HAP-1 (cell line): ENCODE data around the gene CNOT1.
"Not testable (repeated sequence)": the region's sequence is repeated elsewhere in the genome, so short reads cannot be mapped to it uniquely, and the experiment has no call there.

Experiments
- DNase-seq, 2 experiments: peaks; one replicate each; pipeline ENCODE4 v3.0.0-alpha.2; 2016 to 2020; ENCODE audit warnings: low spot score in 2 of 2
- H3K27me3 ChIP-seq: fragments of 250-450 bp; sonication (Bioruptor Pico); 2 replicates; pipeline ENCODE4 v1.5.1; 2020; ENCODE audit warnings: low read depth, mild to moderate bottlenecking, moderate library complexity
- H3K36me3 ChIP-seq: fragments of 250-450 bp; sonication (Bioruptor Pico); replicated peaks from 2 replicates; pipeline ENCODE4 v1.5.1; 2020; ENCODE audit warnings: mild to moderate bottlenecking
- H3K4me1 ChIP-seq: fragments of 250-450 bp; sonication (Bioruptor Pico); 2 replicates; pipeline ENCODE4 v1.5.1; 2020; ENCODE audit warnings: mild to moderate bottlenecking
- H3K4me3 ChIP-seq: fragments of 250-450 bp; sonication (Bioruptor Pico); 2 replicates; pipeline ENCODE4 v1.5.1; 2020; ENCODE audit warnings: mild to moderate bottlenecking, moderate library complexity
- H3K9me3 ChIP-seq: fragments of 250-450 bp; sonication (Bioruptor Pico); 2 replicates; pipeline ENCODE4 v1.5.1; 2020; ENCODE audit warnings: mild to moderate bottlenecking, moderate library complexity
- in situ Hi-C: fragments of 300-500 bp; cut with MboI; formaldehyde crosslinking; loops from 3 replicates; pipeline ENCODE4 v1.14.3; 2020; ENCODE audit warnings: low sequenced_read_pairs, inconsistent platforms, mixed read lengths

Gene CNOT1

DNA sequence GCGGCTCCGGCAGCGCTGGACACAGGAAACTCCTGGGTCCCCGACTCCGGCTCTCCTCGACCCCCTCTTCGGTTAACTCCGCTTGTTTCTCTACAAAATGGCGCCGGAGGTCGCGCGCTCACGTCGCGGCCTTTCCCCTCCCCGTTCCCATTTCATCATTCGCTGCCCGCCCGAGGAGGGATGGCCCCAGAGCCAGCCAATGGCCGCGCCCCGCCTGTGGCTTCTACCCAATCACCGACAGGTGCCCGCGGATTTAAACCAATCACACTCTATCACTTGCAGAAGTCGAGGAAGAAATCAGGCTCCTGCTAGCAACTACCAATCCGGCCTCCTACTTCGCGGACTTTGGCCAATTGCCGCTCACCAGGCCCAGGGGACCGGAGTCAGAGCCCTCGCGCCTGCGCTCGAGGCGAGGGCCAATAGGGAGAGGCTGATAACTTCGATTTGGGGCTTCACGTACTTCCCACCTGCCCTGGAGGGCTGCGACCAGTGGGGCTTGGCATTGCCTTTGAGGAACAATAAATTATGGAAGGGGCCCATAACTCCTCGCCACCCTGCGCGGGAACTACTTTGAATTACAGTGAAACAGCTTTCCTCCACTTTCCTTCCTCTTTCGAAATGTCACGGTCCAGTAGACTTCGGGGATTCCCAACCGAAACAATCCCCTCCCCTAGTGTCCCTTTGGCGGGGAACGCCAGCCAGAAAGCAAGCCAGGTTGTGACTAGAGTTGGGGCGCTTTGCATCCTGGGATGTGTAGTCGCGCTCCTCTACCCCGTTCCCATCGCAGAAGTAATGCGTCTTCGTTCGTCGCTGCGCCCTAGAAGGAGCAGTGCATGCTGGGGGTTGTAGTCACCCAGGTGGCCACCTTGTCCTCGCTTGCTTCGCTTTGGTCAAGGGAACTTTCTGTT lies at the start of gene CNOT1:
Gene CNOT1, minus strand, starts transcription at position 94 of the 908 bp plus-strand sequence. CDS start 30,489 bp downstream, outside the sequence.
- DNase-seq, result peak; percentile 98 to 100
- Histone ChIP-seq H3K36me3 (peaks cover 8% of the 10 kb centered on the region), H3K27me3 (no peaks in the 10 kb centered on the region), H3K9me3 (no peaks in the 10 kb centered on the region), H3K4me3 (peak within 1 kb of the TSS; percentile 96), H3K4me1 (no peaks in the 10 kb centered on the region)
- in situ Hi-C loops, result no loop called here

DNA sequence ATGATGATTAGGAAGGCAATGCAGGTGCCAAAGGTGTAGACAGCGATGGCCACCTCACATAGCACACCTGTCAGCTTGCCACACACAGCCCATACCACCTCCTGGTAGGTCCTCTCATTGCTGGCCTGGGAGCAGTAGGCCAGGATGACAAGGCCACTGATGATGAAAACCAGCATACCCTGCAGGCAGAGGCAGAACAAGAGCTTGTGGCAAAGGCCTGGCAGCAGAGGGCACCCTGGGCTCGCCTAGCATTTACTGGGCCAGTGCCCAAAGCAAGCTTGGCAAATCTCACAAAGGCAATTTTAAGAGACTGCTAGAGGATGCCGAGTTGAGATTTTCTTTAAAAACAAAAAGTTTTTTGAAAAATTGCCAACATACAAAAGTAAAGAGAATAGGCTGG lies 49.1 kb upstream of the CNOT1 start:
- Histone ChIP-seq H3K27me3 (no peaks in the 10 kb centered on the region), H3K4me1 (peaks cover 2% of the 10 kb centered on the region), H3K36me3 (no peaks in the 10 kb centered on the region; the same call in 1 of the 2 replicates), H3K9me3 (no peaks in the 10 kb centered on the region), H3K4me3 (no peak overlapping the region)
- in situ Hi-C loops, result no loop called here
- no peak for DNase-seq

DNA sequence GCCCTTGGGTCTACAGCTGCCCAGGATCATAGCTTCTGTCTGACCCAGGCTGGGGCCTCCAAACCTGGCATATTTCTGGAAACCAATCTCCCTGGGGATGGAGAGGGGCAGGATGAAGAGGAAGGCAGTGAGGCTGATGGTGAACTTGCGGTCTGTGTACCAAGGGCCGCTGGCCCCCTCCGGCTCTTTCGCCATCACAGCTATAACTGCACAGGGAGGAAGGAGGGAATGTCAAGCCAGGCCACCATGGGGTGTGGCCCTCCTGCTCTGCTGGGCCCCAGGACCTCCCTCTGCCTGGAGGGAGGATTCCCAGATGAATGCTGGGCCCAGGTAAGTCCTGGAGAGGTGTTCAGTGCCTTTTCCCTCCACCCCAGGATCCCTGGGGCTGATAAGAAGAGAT lies 48.6 kb upstream of the CNOT1 start:
- Histone ChIP-seq H3K4me1 (no peaks in the 10 kb centered on the region), H3K9me3 (no peaks in the 10 kb centered on the region), H3K27me3 (no peaks in the 10 kb centered on the region), H3K4me3 (no peak overlapping the region), H3K36me3 (no peaks in the 10 kb centered on the region; the same call in 1 of the 2 replicates)
- in situ Hi-C loops, result no loop called here
- no peak for DNase-seq

DNA sequence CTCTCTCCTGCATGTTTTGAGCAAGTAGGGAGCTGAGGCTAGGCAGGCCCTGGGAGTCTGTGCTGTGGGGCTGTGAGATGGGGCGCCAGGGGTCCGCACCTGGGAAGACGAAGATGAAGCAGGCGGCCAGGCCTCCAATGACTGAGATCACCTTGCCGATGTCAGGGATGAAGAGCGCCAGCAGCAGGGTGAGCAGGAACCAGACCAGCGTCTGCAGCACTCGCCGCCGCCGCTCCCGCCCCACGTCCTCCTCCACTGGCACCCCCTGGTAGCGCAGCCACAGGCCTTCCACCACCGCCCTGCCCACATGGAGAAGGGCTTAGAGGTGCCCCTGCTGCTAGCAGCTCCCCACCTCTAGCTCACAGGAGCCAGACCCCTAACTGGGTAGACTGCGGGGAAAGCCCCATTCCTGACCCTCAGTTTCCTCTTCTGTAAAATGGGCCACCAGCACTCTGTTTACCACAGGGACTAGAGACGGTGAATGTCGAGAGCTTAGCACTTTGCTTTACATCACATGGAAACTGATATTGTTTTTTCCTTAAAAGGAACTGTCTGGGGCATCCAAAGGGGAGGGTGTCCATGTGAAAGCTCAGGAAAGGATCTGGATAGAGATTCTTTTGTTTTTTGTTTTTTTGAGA lies 41.4 kb upstream of the CNOT1 start:
- H3K9me3 ChIP-seq, result no peaks in the 10 kb centered on the region
- H3K4me1 ChIP-seq, result no peaks in the 10 kb centered on the region
- DNase-seq, result no peak
- no peaks in the 10 kb centered on the region; the same call in 1 of the 2 replicates for H3K36me3 ChIP-seq
- no peak overlapping the region for H3K4me3 ChIP-seq
- in situ Hi-C loops, result no loop called here
- H3K27me3 ChIP-seq, result no peaks in the 10 kb centered on the region

DNA sequence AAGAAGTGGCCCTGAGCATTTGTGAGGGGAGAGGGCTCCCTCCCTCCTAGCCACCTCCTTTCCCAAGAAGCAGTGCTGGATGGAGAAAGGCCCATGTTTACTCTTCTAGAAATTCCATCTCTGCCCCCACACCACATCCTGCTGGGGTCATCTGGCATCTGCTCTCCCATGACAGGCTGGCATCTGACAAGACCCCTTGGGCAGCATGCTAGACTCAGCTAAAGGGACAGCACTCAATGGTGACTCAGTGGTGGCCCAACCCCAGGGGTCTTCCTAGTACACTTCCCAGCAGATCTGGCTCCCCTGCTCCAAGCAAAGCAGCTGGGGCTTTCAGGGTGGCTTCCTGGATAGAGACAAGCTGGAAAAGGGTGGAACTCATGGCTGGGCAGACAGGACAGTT lies 40.6 kb upstream of the CNOT1 start:
- in situ Hi-C loops, result no loop called here
- no peak for DNase-seq

DNA sequence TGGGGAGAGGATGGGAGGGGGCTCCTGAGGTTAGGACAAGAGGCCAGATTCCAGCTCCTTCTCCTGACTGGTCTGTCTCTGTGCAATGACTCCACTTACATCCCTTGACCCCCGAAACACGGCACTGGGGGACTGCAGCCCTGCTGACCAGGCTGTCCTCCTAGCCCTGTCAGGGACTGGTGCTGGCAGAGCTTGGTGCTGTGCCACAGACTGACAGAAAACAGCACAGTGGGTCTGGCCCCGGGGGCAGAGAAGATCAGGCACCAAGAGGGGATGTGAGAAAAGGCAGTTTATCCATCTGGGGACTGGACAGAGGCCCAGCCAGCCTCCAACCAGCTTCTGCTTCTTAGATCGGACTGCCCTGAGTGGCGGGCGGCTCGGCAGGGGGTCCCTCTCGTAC lies 35.6 kb upstream of the CNOT1 start:
- H3K4me1 ChIP-seq, result no peaks in the 10 kb centered on the region
- no peaks in the 10 kb centered on the region for H3K9me3 ChIP-seq
- in situ Hi-C loops, result no loop called here
- no peaks in the 10 kb centered on the region for H3K27me3 ChIP-seq
- no peak for DNase-seq
- H3K36me3 ChIP-seq, result no peaks in the 10 kb centered on the region
- H3K4me3 ChIP-seq, result no peak overlapping the region

More for the DNA sequence above, 40.6 kb upstream of the CNOT1 start:
- no peak overlapping the region for H3K4me3 ChIP-seq
- no peaks in the 10 kb centered on the region for H3K9me3 ChIP-seq
- H3K4me1 ChIP-seq, result no peaks in the 10 kb centered on the region
- no peaks in the 10 kb centered on the region; the same call in 1 of the 2 replicates for H3K36me3 ChIP-seq
- H3K27me3 ChIP-seq, result no peaks in the 10 kb centered on the region

DNA sequence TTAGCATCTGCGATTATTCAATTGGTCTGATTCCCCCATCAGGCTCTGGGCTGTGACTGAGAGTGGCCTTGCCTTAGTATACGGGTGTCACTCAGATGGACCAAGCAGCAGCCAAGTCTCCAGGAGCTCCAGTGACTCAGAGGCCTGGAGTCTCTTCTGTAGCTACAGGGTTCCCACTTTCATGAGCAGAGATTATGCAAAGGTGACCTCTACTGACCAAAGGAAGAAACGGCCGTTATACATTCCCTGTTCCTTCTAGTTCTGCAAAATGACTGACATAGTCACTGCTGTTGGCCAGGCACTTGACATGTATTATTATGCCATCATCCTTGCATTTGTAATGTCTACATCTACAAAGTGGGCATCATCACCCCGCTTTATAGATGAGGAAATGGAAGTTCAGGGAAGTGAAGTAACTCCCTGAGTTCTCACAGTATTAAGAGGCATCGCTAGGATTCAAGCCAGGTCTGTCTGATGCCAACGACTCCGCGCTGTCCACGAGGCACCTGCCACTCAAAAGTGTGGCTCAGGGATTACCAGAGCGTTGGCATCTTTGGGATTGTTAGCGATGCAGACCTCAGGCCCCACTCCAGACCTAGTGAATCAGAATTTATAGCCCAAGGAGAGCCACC lies 31.7 kb upstream of the CNOT1 start:
- Histone ChIP-seq H3K4me1 (no peaks in the 10 kb centered on the region), H3K9me3 (no peaks in the 10 kb centered on the region), H3K36me3 (no peaks in the 10 kb centered on the region), H3K27me3 (no peaks in the 10 kb centered on the region), H3K4me3 (no peak overlapping the region)
- peak; percentile 57 to 81 for DNase-seq
- in situ Hi-C loops, result no loop called here

DNA sequence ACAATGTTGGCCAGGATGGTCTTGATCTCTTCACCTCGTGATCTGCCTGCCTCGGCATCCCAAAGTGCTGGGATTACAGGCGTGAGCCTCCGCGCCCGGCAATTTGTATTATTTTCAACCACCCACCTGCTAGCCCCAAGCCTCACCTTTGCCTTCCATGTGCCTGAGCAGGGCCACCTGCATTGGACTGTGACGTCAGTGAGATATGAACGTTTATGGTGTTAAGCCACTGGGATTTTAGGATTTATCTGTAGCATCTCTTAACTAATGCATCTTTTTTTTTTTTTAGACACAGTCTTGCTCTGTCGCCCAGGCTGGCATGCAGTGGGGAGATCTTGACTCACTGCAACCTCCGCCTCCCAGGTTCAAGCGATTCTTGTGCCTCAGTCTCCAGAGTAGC lies 30.3 kb upstream of the CNOT1 start:
- H3K27me3 ChIP-seq, DNase-seq, in situ Hi-C loops, H3K9me3 ChIP-seq, H3K4me3 ChIP-seq, H3K4me1 ChIP-seq, H3K36me3 ChIP-seq: not testable (repeated sequence)

DNA sequence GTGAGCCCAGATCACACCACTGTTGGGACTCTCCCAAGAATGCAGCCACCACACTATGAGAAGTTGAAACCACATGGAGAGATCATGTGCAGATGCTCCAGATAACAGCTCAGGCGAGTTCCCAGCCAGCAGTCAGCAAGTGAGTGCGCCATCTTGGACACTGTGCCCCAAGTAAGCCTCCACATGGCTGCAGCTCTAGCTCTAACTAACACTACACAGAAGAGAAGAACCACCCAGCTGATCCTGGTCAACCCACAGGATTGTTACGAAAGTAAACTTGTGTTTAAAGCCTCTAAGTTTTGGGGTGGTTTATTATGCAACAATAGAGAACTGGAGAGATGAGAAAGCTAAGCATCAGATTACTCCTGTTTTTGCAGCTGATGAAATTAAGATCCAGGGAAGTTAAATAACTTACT lies 29.2 kb upstream of the CNOT1 start:
- Histone ChIP-seq H3K4me3 (no peak overlapping the region), H3K4me1 (peaks cover 8% of the 10 kb centered on the region), H3K36me3 (no peaks in the 10 kb centered on the region), H3K27me3 (no peaks in the 10 kb centered on the region), H3K9me3 (no peaks in the 10 kb centered on the region)
- no peak for DNase-seq
- in situ Hi-C loops, result no loop called here

DNA sequence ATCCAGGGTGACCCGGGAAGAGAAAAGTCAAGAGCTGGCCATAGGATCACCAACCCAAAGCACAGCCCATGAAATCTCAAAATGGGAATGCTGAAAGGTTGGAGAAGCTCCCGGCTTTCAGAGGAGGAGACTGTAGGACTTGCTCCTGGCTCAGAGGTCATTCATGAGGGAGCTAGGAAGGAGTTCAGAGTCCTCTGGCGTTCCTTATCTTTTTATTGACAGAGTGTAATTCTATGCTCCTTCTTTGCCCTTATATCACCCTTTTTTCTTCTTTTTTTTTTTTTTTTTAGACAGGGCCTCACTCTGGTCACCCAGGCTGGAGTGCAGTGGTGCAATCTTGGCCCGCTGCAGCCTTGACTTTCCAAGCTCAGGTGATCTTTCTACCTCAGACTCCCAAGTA lies 27.3 kb upstream of the CNOT1 start:
- H3K4me3 ChIP-seq, result no peak overlapping the region
- in situ Hi-C loops, result no loop called here
- peaks cover 14% of the 10 kb centered on the region for H3K4me1 ChIP-seq
- no peaks in the 10 kb centered on the region for H3K36me3 ChIP-seq
- DNase-seq, result no peak
- no peaks in the 10 kb centered on the region for H3K9me3 ChIP-seq
- H3K27me3 ChIP-seq, result no peaks in the 10 kb centered on the region

DNA sequence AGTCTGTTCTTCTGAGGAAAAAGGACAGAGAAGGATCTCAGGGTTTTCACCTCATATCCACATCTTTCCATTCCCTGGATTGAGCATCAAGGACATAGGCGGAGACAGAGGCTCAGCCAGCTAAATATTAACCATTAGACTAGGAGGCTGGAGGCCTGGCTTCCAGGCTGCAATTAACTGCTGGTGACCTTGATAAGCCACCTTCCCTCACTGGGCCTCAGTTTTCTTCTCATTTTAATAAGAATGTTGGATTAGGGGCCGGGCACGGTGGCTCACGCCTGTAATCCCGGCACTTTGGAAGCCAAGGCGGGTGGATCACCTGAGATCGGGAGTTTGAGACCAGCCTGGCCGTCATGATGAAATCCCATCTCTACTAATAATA lies 25.6 kb upstream of the CNOT1 start:
- H3K4me3 ChIP-seq, result no peak overlapping the region
- in situ Hi-C loops, result no loop called here
- H3K9me3 ChIP-seq, result no peaks in the 10 kb centered on the region
- H3K4me1 ChIP-seq, result peaks cover 14% of the 10 kb centered on the region
- DNase-seq, result peak in 1 of 2 experiments; percentile 20
- H3K36me3 ChIP-seq, result no peaks in the 10 kb centered on the region
- no peaks in the 10 kb centered on the region for H3K27me3 ChIP-seq

DNA sequence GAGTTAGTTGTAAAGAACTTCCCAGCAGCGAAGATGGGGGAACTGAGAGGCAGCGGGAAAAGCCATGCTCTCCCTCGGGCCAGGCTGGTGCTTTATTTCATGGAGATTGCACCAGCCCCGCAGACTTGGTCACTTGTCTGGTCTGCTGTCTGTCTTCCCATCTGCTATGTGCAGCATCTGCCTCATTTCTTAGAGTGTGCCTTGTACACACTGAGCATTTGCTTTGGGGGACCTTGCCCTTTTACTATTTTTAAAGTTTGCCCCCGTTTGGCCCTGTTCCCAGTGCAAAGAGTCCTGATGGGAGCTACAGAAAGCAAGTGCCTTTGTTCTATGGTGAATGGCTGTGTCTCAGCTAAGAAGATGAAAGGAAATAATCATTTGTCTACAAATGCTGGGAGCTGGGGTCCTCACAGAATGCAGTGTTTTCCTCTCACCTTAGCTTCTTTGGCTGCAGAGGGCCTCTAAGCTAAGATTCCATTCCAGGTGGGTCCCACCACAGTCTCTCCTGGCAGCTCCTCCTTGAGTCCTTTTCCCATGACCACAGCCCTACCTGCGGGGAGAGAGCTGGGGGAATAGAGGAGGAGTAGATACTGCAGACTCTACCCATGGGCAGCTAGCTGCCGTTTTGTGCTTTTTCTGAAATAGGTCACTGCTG lies 25.1 kb upstream of the CNOT1 start:
- Histone ChIP-seq H3K4me1 (peaks cover 14% of the 10 kb centered on the region), H3K4me3 (no peak overlapping the region), H3K27me3 (no peaks in the 10 kb centered on the region), H3K9me3 (no peaks in the 10 kb centered on the region), H3K36me3 (no peaks in the 10 kb centered on the region)
- in situ Hi-C loops, result no loop called here
- DNase-seq, result no peak

DNA sequence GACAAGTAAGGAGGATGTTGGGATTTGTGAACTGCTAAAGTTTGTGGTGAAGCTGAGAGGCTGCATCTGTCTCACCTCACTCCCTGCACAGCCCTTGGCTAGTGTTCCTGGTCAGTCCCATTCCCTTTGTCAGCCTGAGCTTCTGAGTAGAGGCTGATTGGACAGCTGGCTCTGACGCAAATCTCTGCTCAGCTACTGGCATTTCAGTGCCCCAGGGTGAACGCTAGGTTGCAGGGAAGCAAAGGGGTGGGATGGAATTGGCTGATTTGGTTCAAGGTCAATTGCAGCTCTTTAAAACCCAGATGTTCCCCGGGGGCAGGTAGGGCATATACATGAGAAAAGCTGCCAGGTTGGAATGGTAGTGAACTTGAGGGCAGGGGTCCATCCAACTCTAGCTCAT lies 23.1 kb upstream of the CNOT1 start:
- Histone ChIP-seq H3K27me3 (no peaks in the 10 kb centered on the region), H3K36me3 (no peaks in the 10 kb centered on the region), H3K4me3 (no peak overlapping the region), H3K4me1 (peaks cover 14% of the 10 kb centered on the region), H3K9me3 (no peaks in the 10 kb centered on the region)
- DNase-seq, result peak; percentile 58 to 77
- in situ Hi-C loops, result no loop called here
